GM23248 (cell line): ENCODE data around the gene RNFT2.

Experiments
- EZH2 ChIP-seq: fragments of 200-600 bp; sonication (generic); IDR thresholded peaks from 2 replicates; pipeline ENCODE4 v1.6.1; 2018; ENCODE audit warnings: antibody characterized with exemption, mild to moderate bottlenecking; ENCODE audit not compliant: insufficient read depth, poor library complexity, severe bottlenecking
- EZH2phosphoT487 ChIP-seq: fragments of 200-600 bp; sonication (generic); IDR thresholded peaks from 2 replicates; pipeline ENCODE4 v1.6.1; 2018; ENCODE audit warnings: antibody characterized with exemption, moderate library complexity, mild to moderate bottlenecking, low read depth; ENCODE audit not compliant: insufficient read depth

DNA sequence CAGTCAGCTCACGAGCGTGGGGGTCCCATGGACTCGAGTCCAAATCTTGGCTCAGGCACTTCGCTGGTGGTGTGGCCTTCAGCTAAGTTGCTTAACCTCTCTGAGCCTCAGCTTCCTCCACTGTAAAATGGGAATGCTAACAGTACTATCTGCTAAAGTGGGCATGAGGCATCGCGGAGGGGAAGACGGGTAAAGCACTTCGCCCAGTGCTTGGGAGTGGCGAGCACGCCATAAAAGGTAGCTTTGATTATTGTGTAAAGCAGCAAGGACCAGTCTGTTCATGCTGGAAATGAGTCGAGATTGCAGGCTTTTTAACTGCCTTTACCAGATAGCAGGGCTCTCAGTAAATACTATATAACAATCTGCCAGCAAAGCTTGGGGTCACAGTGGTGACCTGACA lies 118.6 kb downstream of the RNFT2 start:
- TF ChIP-seq EZH2 (no peak), EZH2phosphoT487 (no peak)
